NCI-H748 (cell line): ENCODE results near the gene P2RX4.
"Not testable (repeated sequence)": the region's sequence is repeated elsewhere in the genome, so short reads cannot be mapped to it uniquely, and the experiment has no call there.

Experiments
- DNase-seq: peaks from one replicate; lab custom pipeline; 2025; ENCODE audit not compliant: unreplicated experiment; lab: John Stamatoyannopoulos, UW

The P2RX4 gene

GRCh38 chr12:121264951-121265515, 55.1 kb downstream of the P2RX4 start:
- no peak for DNase-seq

GRCh38 chr12:121267822-121268221, 57.9 kb downstream of the P2RX4 start:
- no peak for DNase-seq

GRCh38 chr12:121273364-121273896, 63.5 kb downstream of the P2RX4 start:
- no peak for DNase-seq

GRCh38 chr12:121274036-121274763, 64.3 kb downstream of the P2RX4 start:
- DNase-seq: no peak

- no peak for DNase-seq
Observed at GRCh38 chr12:121277374-121277759, 67.4 kb downstream of the P2RX4 start.

GRCh38 chr12:121278169-121279070, 68.5 kb downstream of the P2RX4 start:
- DNase-seq: no peak

- DNase-seq: no peak
Observed at GRCh38 chr12:121279071-121279375, 69.1 kb downstream of the P2RX4 start.

- no peak for DNase-seq
Observed at GRCh38 chr12:121279507-121279915, 69.6 kb downstream of the P2RX4 start.

GRCh38 chr12:121280531-121280930, 70.6 kb downstream of the P2RX4 start:
- not testable (repeated sequence) for DNase-seq

- not testable (repeated sequence) for DNase-seq
Observed at GRCh38 chr12:121281116-121281515, 71.2 kb downstream of the P2RX4 start.

- no peak for DNase-seq
Observed at GRCh38 chr12:121282072-121282742, 72.3 kb downstream of the P2RX4 start.

- DNase-seq: not testable (repeated sequence)
Observed at GRCh38 chr12:121282910-121283309, 73.0 kb downstream of the P2RX4 start.

GRCh38 chr12:121283388-121283787, 73.5 kb downstream of the P2RX4 start:
- no peak for DNase-seq
